H9 (cell line): ENCODE measurements around the gene FOLH1. TPM values are rescaled to one million over a fixed set of nuclear protein-coding genes. Genes with fewer than 3 reads are reported as not detected.
"Not testable (repeated sequence)": the region's sequence is repeated elsewhere in the genome, so short reads cannot be mapped to it uniquely, and the experiment has no call there.

Experiments used
- DNase-seq: peaks from one replicate; pipeline ENCODE4 v3.0.0-alpha.2; 2017
- H2AFZ ChIP-seq: one replicate; pipeline ENCODE4 v1.6.1; 2013; ENCODE audit warnings: mild to moderate bottlenecking, low read length, control low read depth, moderate library complexity
- H2AK5ac ChIP-seq: 2 replicates; pipeline ENCODE4 v1.6.1; 2013; ENCODE audit warnings: low read length, control low read depth, mixed read lengths; ENCODE audit not compliant: insufficient read length
- H2BK120ac ChIP-seq: one replicate; pipeline ENCODE4 v1.6.1; 2013; ENCODE audit warnings: low read depth, mild to moderate bottlenecking, low read length, control low read depth, inconsistent platforms; ENCODE audit not compliant: poor library complexity, severe bottlenecking
- H2BK12ac ChIP-seq: 2 replicates; pipeline ENCODE4 v1.6.1; 2013; ENCODE audit warnings: low read length, control low read depth, mixed read lengths, low read depth; ENCODE audit not compliant: insufficient read length
- H2BK15ac ChIP-seq: 2 replicates; pipeline ENCODE4 v1.6.1; 2013; ENCODE audit warnings: low read depth, low read length, control low read depth
- H2BK20ac ChIP-seq: one replicate; pipeline ENCODE4 v1.6.1; 2013; ENCODE audit warnings: low read depth, mild to moderate bottlenecking, low read length, control low read depth, inconsistent platforms; ENCODE audit not compliant: poor library complexity, severe bottlenecking
- H2BK5ac ChIP-seq: 2 replicates; pipeline ENCODE4 v1.6.1; 2013; ENCODE audit warnings: low read length, control low read depth, mixed read lengths; ENCODE audit not compliant: insufficient read length
- H3K14ac ChIP-seq: 2 replicates; pipeline ENCODE4 v1.6.1; 2013; ENCODE audit warnings: low read length, control low read depth; ENCODE audit not compliant: insufficient read depth
- H3K18ac ChIP-seq: 2 replicates; pipeline ENCODE4 v1.6.1; 2013; ENCODE audit warnings: low read depth, mild to moderate bottlenecking, mixed read lengths, low read length, control low read depth; ENCODE audit not compliant: insufficient read length
- H3K23ac ChIP-seq: 2 replicates; pipeline ENCODE4 v1.6.1; 2013; ENCODE audit warnings: low read length, control low read depth, mixed read lengths, low read depth; ENCODE audit not compliant: insufficient read length
- H3K23me2 ChIP-seq: 2 replicates; pipeline ENCODE4 v1.6.1; 2013; ENCODE audit warnings: low read depth, mild to moderate bottlenecking, mixed read lengths, low read length, control low read depth; ENCODE audit not compliant: insufficient read length, poor library complexity, severe bottlenecking
- H3K27ac ChIP-seq: 2 replicates; pipeline ENCODE4 v1.5.1; 2013; ENCODE audit warnings: low read length, control low read depth, mixed read lengths, low read depth; ENCODE audit not compliant: insufficient read length
- H3K27me3 ChIP-seq: 2 replicates; pipeline ENCODE4 v1.6.1; 2013; ENCODE audit warnings: low read length, control low read depth, inconsistent platforms; ENCODE audit not compliant: insufficient read depth
- H3K4ac ChIP-seq: 2 replicates; pipeline ENCODE4 v1.6.1; 2013; ENCODE audit warnings: low read depth, mild to moderate bottlenecking, control low read depth, inconsistent platforms, low read length, moderate library complexity
- H3K4me1 ChIP-seq: 2 replicates; pipeline ENCODE4 v1.6.1; 2013; ENCODE audit warnings: low read length, control low read depth, inconsistent platforms; ENCODE audit not compliant: insufficient read depth
- H3K4me2 ChIP-seq: 2 replicates; pipeline ENCODE4 v1.6.1; 2013; ENCODE audit warnings: low read length, control low read depth, mixed read lengths; ENCODE audit not compliant: insufficient read length, insufficient read depth
- H3K56ac ChIP-seq: 2 replicates; pipeline ENCODE4 v1.6.1; 2013; ENCODE audit warnings: low read depth, mild to moderate bottlenecking, mixed read lengths, low read length, control low read depth; ENCODE audit not compliant: insufficient read length
- H3K79me1 ChIP-seq: 2 replicates; pipeline ENCODE4 v1.6.1; 2013; ENCODE audit warnings: low read depth, mild to moderate bottlenecking, moderate library complexity, low read length, control low read depth, inconsistent platforms; ENCODE audit not compliant: insufficient read depth, poor library complexity, severe bottlenecking
- H3K79me2 ChIP-seq: 2 replicates; pipeline ENCODE4 v1.6.1; 2013; ENCODE audit warnings: low read length, control low read depth, inconsistent platforms; ENCODE audit not compliant: insufficient read depth
- H3K9ac ChIP-seq: 2 replicates; pipeline ENCODE4 v1.6.1; 2013; ENCODE audit warnings: low read length, control low read depth, mixed read lengths; ENCODE audit not compliant: insufficient read length; ENCODE audit errors: extremely low read depth
- H3K9me3 ChIP-seq: one replicate; pipeline ENCODE4 v1.6.1; 2013; ENCODE audit warnings: low read depth, low read length, inconsistent platforms; ENCODE audit not compliant: control insufficient read depth
- H3T11ph ChIP-seq: one replicate; pipeline ENCODE4 v1.6.1; 2013; ENCODE audit warnings: mild to moderate bottlenecking, low read length, control low read depth, inconsistent platforms
- H4K20me1 ChIP-seq: one replicate; pipeline ENCODE4 v1.6.1; 2013; ENCODE audit not compliant: control insufficient read depth, insufficient read length, insufficient read depth
- H4K5ac ChIP-seq: 2 replicates; pipeline ENCODE4 v1.6.1; 2013; ENCODE audit warnings: low read depth, mild to moderate bottlenecking, mixed read lengths, low read length, control low read depth; ENCODE audit not compliant: insufficient read length
- H4K8ac ChIP-seq: replicated peaks from 2 replicates; pipeline ENCODE4 v1.6.1; 2013; ENCODE audit warnings: low read length, control low read depth, mixed read lengths, low read depth; ENCODE audit not compliant: insufficient read length
- H4K91ac ChIP-seq: 2 replicates; pipeline ENCODE4 v1.6.1; 2013; ENCODE audit warnings: low read depth, mild to moderate bottlenecking, moderate library complexity, mixed read lengths, low read length, control low read depth; ENCODE audit not compliant: insufficient read length
- H3K27ac Mint-ChIP-seq, 3 experiments: 2 replicates in 2 of 3; 3 replicates in 1 of 3; pipeline ENCODE4 v1.8.0; 2020 to 2021; ENCODE audit warnings: mixed read lengths in 3 of 3, mild to moderate bottlenecking in 1 of 3, moderate library complexity in 1 of 3
- H3K27me3 Mint-ChIP-seq: 2 replicates; pipeline ENCODE4 v1.8.0; 2021; ENCODE audit warnings: low read depth, mild to moderate bottlenecking, moderate library complexity, mixed read lengths
- H3K36me3 Mint-ChIP-seq, 3 experiments: 2 replicates in 2 of 3; 3 replicates in 1 of 3; pipeline ENCODE4 v1.8.0; 2020 to 2021; ENCODE audit warnings: low read depth in 3 of 3, mixed read lengths in 3 of 3; ENCODE audit not compliant: insufficient read depth in 1 of 3
- H3K4me1 Mint-ChIP-seq, 2 experiments: 2 replicates each; pipeline ENCODE4 v1.8.0; 2020; ENCODE audit warnings: mixed read lengths in 2 of 2
- H3K4me3 Mint-ChIP-seq, 2 experiments: 2 replicates in 1 of 2; 3 replicates in 1 of 2; pipeline ENCODE4 v1.8.0; 2020 to 2021; ENCODE audit warnings: mild to moderate bottlenecking in 2 of 2, mixed read lengths in 2 of 2, moderate library complexity in 1 of 2
- H3K9me3 Mint-ChIP-seq, 2 experiments: 2 replicates in 1 of 2; 3 replicates in 1 of 2; pipeline ENCODE4 v1.8.0; 2020; ENCODE audit warnings: mild to moderate bottlenecking in 2 of 2, mixed read lengths in 2 of 2, moderate library complexity in 1 of 2
- CTCF ChIP-seq: fragments of 200-600 bp; sonication (generic); conservative IDR thresholded peaks from 3 replicates; pipeline ENCODE4 v1.8.0; 2021; ENCODE audit warnings: antibody characterized with exemption, mild to moderate bottlenecking
- WGBS: extraction: QIAGEN DNeasy Blood & Tissue Kit; methylation state at CpG from one replicate; pipeline ENCODE4 v1.1.7; 2013; ENCODE audit warnings: missing lambda C conversion rate, low lambda C conversion rate, mixed read lengths; ENCODE audit not compliant: insufficient read length; ENCODE audit errors: extremely low coverage; 5-methylcytosine and 5-hydroxymethylcytosine counted together
- total RNA-seq: library from RNA; stranded (reverse); gene quantifications from 2 replicates; pipeline ENCODE4 v1.2.1, GENCODE V29; 2021

The FOLH1 gene
- total RNA-seq, 1 experiment from 2014 or later = not detected

GRCh38 chr11:49202287-49202976 lies 6.0 kb downstream of the FOLH1 start:
- Histone ChIP-seq H3K56ac (no peak overlapping the region), H2BK15ac (no peak overlapping the region), H3K79me2 (no peaks in the 10 kb centered on the region), H3K23me2 (no peaks in the 10 kb centered on the region), H2AK5ac (no peak overlapping the region), H4K8ac (no peak overlapping the region), H3K9ac (no peak overlapping the region), H4K91ac (no peak overlapping the region), H4K5ac (no peak overlapping the region), H3K4me2 (no peak overlapping the region), H2BK20ac (no peak overlapping the region), H3K14ac (no peak overlapping the region), H3K9me3 (no peaks in the 10 kb centered on the region), H3K4me1 (no peaks in the 10 kb centered on the region), H3K23ac (no peak overlapping the region), H3K27me3 (no peaks in the 10 kb centered on the region), H2BK120ac (no peak overlapping the region), H3K79me1 (no peaks in the 10 kb centered on the region), H3T11ph (no peak overlapping the region), H3K4ac (no peak overlapping the region), H2AFZ (no peak overlapping the region), H3K27ac (no peak overlapping the region), H3K18ac (no peak overlapping the region), H4K20me1 (no peaks in the 10 kb centered on the region), H2BK12ac (no peak overlapping the region), H2BK5ac (no peak overlapping the region)
- no peak for TF ChIP-seq CTCF
- Mint-ChIP-seq H3K27me3 (peaks cover 3% of the 10 kb centered on the region; the same call in 1 of the 2 replicates), H3K9me3 (peaks cover 55 to 56% of the 10 kb centered on the region in 2 experiments), H3K4me1 (no peaks in the 10 kb centered on the region), H3K4me3 (no peak overlapping the region), H3K36me3 (peaks cover 0 to 15% (median 0%) of the 10 kb centered on the region in 3 experiments; a peak in 5 of 7 replicates), H3K27ac (no peak overlapping the region)
- WGBS = no CpG with 5 or more reads among the region's 4 CpGs
- no peak for DNase-seq

GRCh38 chr11:49196775-49197174 lies 11.6 kb downstream of the FOLH1 start:
- H4K91ac ChIP-seq, H3K27me3 Mint-ChIP-seq, H3K23ac ChIP-seq, H3K4me3 Mint-ChIP-seq, H3K9me3 ChIP-seq, H3T11ph ChIP-seq, H3K9ac ChIP-seq, H3K18ac ChIP-seq, H3K23me2 ChIP-seq, H2AK5ac ChIP-seq, H3K4me1 ChIP-seq, H3K4me1 Mint-ChIP-seq, H2BK5ac ChIP-seq, H3K27ac ChIP-seq, H3K36me3 Mint-ChIP-seq, H3K4me2 ChIP-seq, H2BK15ac ChIP-seq, H4K5ac ChIP-seq, DNase-seq, H3K14ac ChIP-seq, H3K4ac ChIP-seq, H2BK120ac ChIP-seq, H3K27ac Mint-ChIP-seq, H3K27me3 ChIP-seq, H3K79me1 ChIP-seq, H4K20me1 ChIP-seq, H2BK12ac ChIP-seq, H4K8ac ChIP-seq, H2BK20ac ChIP-seq, H3K79me2 ChIP-seq, H3K56ac ChIP-seq, H2AFZ ChIP-seq: not testable (repeated sequence)
- no CpG with 5 or more reads among the region's 1 CpG for WGBS
- peaks cover 45 to 46% of the 10 kb centered on the region in 2 experiments for H3K9me3 Mint-ChIP-seq
